Activated CD8-positive, alpha-beta T cell treated with anti-CD3 and anti-CD28 coated beads for 36 hours (primary cell): Measurements from ENCODE around the gene CACNA2D4. TPM values are rescaled to one million over a fixed set of nuclear protein-coding genes. Genes with fewer than 3 reads are reported as not detected.

Experiments used
- ATAC-seq: fragments of 200-7000 bp; cut with Tn5 transposase; one replicate; pipeline ENCODE4 v1.10.0; 2021; ENCODE audit warnings: mild to moderate bottlenecking, moderate library complexity
- CTCF ChIA-PET: fragments of 350-600 bp; sonication (Branson Sonifier 250); formaldehyde crosslinking; loops from one replicate; lab custom pipeline; 2021; ENCODE audit warnings: antibody characterized with exemption; lab: Charles Lee
- POLR2A ChIA-PET: fragments of 350-600 bp; sonication (Branson Sonifier 250); formaldehyde crosslinking; loops from one replicate; lab custom pipeline; 2021; ENCODE audit warnings: antibody characterized with exemption; lab: Charles Lee
- DNase-seq: peaks from one replicate; pipeline ENCODE4 v3.0.0-alpha.2; 2020
- H3K27ac Mint-ChIP-seq: one replicate; pipeline ENCODE4 v1.8.0; 2021; ENCODE audit warnings: mild to moderate bottlenecking, mixed read lengths
- H3K27me3 Mint-ChIP-seq: one replicate; pipeline ENCODE4 v1.8.0; 2021; ENCODE audit warnings: mixed read lengths
- H3K36me3 Mint-ChIP-seq: one replicate; pipeline ENCODE4 v1.8.0; 2021; ENCODE audit warnings: low read depth, mixed read lengths
- H3K4me1 Mint-ChIP-seq: one replicate; pipeline ENCODE4 v1.8.0; 2021; ENCODE audit warnings: low read depth, mixed read lengths
- H3K4me3 Mint-ChIP-seq: one replicate; pipeline ENCODE4 v1.8.0; 2021; ENCODE audit warnings: mild to moderate bottlenecking, moderate library complexity, mixed read lengths
- H3K9me3 Mint-ChIP-seq: one replicate; pipeline ENCODE4 v1.8.0; 2021; ENCODE audit warnings: mixed read lengths
- intact Hi-C: fragments of 100-400 bp; cut with micrococcal nuclease; formaldehyde crosslinking; loops from one replicate; pipeline ENCODE4 v1.10.0; 2022
- total RNA-seq, 2 experiments: library from RNA; stranded (reverse); gene quantifications; one replicate each; pipeline ENCODE4 v1.2.3, GENCODE V29; 2021
- TF ChIP-seq, protein P1 (sequence below): fragments of 200-600 bp; IDR thresholded peaks from one replicate; pipeline ENCODE4 v1.8.0; 2022; ENCODE audit warnings: antibody characterized with exemption, mild to moderate bottlenecking

The CACNA2D4 gene
- total RNA-seq, 2 experiments from 2014 or later, result 4.2 to 4.3 TPM

DNA sequence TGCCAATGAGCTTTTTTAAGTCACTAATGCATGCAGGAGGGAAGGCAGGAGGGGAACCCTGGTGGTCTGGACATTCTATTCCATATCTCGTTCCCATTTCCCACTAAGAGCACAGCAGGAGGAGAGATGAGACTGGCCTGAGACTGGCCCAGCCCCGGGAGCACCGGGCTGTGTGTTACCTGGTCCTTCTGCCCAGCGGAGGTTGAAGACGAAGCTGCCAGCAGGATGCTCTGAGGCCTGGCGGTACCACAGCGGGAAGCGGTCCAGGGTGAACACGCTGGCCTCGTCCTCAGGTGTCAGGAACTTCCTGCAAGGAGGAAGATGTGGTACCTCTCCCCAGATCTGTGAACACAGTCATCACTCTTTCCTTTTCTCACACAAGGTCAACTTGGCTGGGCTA, 74.2 kb downstream of the CACNA2D4 start:
- intact Hi-C loops, result no loop called here
- TF ChIP-seq, protein P1, sequence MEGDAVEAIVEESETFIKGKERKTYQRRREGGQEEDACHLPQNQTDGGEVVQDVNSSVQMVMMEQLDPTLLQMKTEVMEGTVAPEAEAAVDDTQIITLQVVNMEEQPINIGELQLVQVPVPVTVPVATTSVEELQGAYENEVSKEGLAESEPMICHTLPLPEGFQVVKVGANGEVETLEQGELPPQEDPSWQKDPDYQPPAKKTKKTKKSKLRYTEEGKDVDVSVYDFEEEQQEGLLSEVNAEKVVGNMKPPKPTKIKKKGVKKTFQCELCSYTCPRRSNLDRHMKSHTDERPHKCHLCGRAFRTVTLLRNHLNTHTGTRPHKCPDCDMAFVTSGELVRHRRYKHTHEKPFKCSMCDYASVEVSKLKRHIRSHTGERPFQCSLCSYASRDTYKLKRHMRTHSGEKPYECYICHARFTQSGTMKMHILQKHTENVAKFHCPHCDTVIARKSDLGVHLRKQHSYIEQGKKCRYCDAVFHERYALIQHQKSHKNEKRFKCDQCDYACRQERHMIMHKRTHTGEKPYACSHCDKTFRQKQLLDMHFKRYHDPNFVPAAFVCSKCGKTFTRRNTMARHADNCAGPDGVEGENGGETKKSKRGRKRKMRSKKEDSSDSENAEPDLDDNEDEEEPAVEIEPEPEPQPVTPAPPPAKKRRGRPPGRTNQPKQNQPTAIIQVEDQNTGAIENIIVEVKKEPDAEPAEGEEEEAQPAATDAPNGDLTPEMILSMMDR, result no peak
- DNase-seq (no peak), ATAC-seq (no peak)
- Mint-ChIP-seq H3K4me1 (peaks cover 7% of the 10 kb centered on the region), H3K27me3 (peaks cover 3% of the 10 kb centered on the region), H3K4me3 (no peak overlapping the region), H3K9me3 (no peaks in the 10 kb centered on the region), H3K27ac (no peak overlapping the region), H3K36me3 (no peaks in the 10 kb centered on the region)
- ChIA-PET CTCF (no interaction called here), POLR2A (no interaction called here)

DNA sequence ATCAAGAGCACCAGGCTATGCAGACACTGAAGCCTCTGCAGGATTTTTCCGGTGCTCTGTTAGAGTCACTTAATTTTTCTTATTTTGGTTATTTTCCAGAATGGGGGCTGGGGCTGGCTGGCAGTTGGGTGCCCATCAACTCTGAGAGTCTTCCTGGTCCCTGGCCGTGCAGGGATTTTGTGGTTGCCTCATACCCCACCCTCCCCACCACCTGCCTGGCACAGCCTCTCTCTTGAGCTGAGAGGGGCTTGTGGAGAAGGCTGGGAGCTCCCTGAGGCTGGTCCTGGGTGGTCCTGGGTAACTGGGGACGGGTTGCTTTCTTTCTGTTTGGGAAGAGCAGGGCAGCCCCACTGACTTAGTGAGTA, 74.8 kb downstream of the CACNA2D4 start:
- POLR2A ChIA-PET, result no interaction called here
- intact Hi-C loops, result no loop called here
- no peaks in the 10 kb centered on the region for H3K36me3 Mint-ChIP-seq
- H3K27me3 Mint-ChIP-seq, result peaks cover 3% of the 10 kb centered on the region
- H3K27ac Mint-ChIP-seq, result no peak overlapping the region
- DNase-seq (no peak), ATAC-seq (no peak)
- CTCF ChIA-PET, result no interaction called here
- no peaks in the 10 kb centered on the region for H3K9me3 Mint-ChIP-seq
- H3K4me3 Mint-ChIP-seq, result no peak overlapping the region
- peaks cover 7% of the 10 kb centered on the region for H3K4me1 Mint-ChIP-seq
- TF ChIP-seq, protein P1, result no peak

DNA sequence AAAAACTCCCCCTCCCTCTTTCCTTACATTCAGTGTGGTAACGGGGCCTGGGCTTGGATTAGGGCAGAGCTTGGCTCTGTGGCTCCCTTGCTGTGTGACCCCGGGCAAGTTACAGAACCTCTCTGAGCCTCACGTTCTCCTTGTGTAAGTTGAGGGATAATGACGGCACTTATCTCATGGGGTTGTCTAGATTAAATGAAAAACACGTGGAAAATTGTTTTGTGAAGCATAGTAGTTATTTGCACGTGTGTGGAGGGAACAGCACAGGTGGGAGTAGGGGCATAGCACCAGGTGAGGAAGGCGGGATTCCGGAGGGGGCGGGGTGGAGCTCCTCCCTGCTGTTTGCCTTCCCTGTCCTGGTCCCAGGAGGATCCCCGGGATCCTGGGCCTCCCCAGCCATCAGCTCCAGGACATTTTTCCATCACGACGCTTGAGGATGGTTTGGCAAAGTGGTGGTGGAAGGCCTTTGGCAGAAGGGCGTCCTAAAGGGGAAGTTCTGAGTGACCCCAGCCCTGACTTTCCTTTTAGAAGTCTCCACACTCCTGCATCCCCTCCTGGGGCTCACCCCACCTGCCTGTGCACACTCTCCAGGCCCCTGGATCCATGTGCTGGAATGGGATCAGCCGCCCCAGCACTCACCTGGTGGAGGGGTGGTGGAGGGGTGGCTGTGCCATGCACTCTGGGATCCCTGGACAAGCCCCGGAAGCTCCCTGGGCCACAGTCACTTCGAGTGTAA, 75.4 kb downstream of the CACNA2D4 start:
- H3K27ac Mint-ChIP-seq, result no peak overlapping the region
- intact Hi-C loops, result no loop called here
- ATAC-seq, result no peak
- no peaks in the 10 kb centered on the region for H3K36me3 Mint-ChIP-seq
- CTCF ChIA-PET, result interaction anchor here (1.5 kb wide), 1 partner anchor 52 kb away, joined by 3 read pairs; no protein-coding TSS in a partner anchor
- TF ChIP-seq, protein P1, result no peak
- H3K4me3 Mint-ChIP-seq, result no peak overlapping the region
- DNase-seq, result no peak
- no peaks in the 10 kb centered on the region for H3K9me3 Mint-ChIP-seq
- peaks cover 7% of the 10 kb centered on the region for H3K4me1 Mint-ChIP-seq
- POLR2A ChIA-PET, result no interaction called here
- peaks cover 3% of the 10 kb centered on the region for H3K27me3 Mint-ChIP-seq

DNA sequence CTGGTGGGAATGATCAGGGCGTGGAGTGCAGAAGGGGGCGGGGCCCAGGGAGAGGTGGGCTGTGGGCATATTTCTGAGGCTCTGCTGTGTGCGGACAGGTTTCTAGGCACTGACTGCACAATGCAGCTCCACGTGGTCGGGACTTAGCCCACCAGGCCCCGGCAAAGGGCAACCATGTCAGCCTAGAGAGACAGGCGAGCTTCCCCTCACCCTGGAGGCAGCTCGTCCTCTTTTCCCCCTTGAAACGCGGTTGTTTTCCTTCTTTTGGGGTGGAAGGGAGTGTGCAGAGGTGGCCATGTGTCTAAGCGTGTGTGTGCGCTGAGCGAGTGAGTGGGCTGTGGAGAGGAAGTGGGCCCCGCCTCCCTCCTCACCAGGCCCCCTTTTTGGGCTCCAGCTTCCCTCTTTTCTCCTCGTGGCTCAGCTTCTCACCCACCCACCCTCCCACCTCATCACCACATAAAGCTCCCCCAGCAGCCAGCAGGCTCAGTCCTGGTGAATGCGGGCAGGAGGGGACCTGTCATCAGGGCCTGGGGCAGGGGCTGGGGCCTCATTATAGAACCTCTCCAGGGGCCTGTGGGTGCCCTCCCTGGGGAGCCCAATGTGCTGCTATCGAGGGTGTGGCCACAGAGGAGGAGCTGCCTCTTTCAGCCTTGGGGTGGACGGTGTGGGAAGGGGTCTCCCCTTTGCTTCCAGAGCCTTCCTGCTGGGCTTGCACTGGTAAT, 76.1 kb downstream of the CACNA2D4 start:
- Mint-ChIP-seq H3K9me3 (no peaks in the 10 kb centered on the region), H3K36me3 (no peaks in the 10 kb centered on the region), H3K27me3 (peaks cover 3% of the 10 kb centered on the region), H3K27ac (no peak overlapping the region), H3K4me1 (peaks cover 7% of the 10 kb centered on the region), H3K4me3 (no peak overlapping the region)
- DNase-seq (peak; percentile 13), ATAC-seq (peak; percentile 60)
- intact Hi-C loops, result no loop called here
- POLR2A ChIA-PET, result no interaction called here
- CTCF ChIA-PET, result interaction anchor here (1.3 to 1.5 kb wide), 2 partner anchors 51 to 97 kb away, joined by 3 read pairs; no protein-coding TSS in a partner anchor
- TF ChIP-seq, protein P1, result no peak
